Bronchial epithelial cell (primary cell): ENCODE data around the gene GSTA4. TPM values are rescaled to one million over a fixed set of nuclear protein-coding genes. Genes with fewer than 3 reads are reported as not detected.
"Not testable (repeated sequence)": the region's sequence is repeated elsewhere in the genome, so short reads cannot be mapped to it uniquely, and the experiment has no call there.

Experiments used
- DNase-seq: peaks from one replicate; pipeline ENCODE4 v3.0.0-alpha.2; 2010; ENCODE audit warnings: low read depth
- FAIRE-seq: peaks from 2 replicates; lab custom pipeline; 2011; peaks lifted over from hg19 to GRCh38; lab: Jason Lieb, UNC
- H3K27me3 ChIP-seq: 2 replicates; pipeline ENCODE4 v1.5.1; 2011; ENCODE audit warnings: low read length; ENCODE audit not compliant: control insufficient read depth, insufficient read depth
- H3K36me3 ChIP-seq: 2 replicates; pipeline ENCODE4 v1.5.1; 2011; ENCODE audit warnings: low read length; ENCODE audit not compliant: control insufficient read depth, insufficient read depth
- H3K4me3 ChIP-seq: 2 replicates; pipeline ENCODE4 v1.5.1; 2011; ENCODE audit warnings: mild to moderate bottlenecking, low read depth, low read length, control low read depth
- total RNA-seq: library from RNA; depleted of rRNA; stranded (reverse); fragments of >200 nt; gene quantifications from 2 replicates; pipeline ENCODE4 v1.2.1, GENCODE V29; 2014
- TF ChIP-seq, protein P1 (sequence below): IDR thresholded peaks from 2 replicates; pipeline ENCODE4 v1.5.1; 2011; ENCODE audit warnings: mild to moderate bottlenecking, moderate library complexity, low read length, control low read depth, inconsistent platforms; ENCODE audit not compliant: insufficient read depth, severe bottlenecking

GSTA4 gene
- total RNA-seq, 1 donor from 2014 or later = 10.8 TPM

DNA sequence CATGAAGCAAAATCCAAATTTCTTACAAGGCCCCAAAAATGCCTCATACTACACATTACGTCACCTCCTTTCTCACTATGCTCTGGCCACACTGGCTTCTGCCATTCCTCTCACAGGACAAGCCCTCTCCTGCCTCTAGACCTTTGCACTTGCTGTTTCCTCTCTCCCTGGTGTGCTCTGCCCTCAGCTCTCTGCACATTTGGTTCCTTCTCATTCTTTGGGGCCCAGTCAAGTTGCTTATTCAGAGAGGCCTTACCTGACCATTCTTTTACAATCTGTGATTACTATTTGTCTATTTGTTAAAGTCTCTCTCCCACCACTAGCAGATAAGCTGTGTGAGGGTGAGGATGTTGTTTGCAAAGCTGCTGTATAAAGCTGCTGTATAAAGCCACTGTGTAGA is 15.4 kb upstream of the GSTA4 start:
- DNase-seq (peak; percentile 14), FAIRE-seq (peak; percentile 66)
- TF ChIP-seq, protein P1, sequence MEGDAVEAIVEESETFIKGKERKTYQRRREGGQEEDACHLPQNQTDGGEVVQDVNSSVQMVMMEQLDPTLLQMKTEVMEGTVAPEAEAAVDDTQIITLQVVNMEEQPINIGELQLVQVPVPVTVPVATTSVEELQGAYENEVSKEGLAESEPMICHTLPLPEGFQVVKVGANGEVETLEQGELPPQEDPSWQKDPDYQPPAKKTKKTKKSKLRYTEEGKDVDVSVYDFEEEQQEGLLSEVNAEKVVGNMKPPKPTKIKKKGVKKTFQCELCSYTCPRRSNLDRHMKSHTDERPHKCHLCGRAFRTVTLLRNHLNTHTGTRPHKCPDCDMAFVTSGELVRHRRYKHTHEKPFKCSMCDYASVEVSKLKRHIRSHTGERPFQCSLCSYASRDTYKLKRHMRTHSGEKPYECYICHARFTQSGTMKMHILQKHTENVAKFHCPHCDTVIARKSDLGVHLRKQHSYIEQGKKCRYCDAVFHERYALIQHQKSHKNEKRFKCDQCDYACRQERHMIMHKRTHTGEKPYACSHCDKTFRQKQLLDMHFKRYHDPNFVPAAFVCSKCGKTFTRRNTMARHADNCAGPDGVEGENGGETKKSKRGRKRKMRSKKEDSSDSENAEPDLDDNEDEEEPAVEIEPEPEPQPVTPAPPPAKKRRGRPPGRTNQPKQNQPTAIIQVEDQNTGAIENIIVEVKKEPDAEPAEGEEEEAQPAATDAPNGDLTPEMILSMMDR = no peak
- Histone ChIP-seq H3K27me3 (no peaks in the 10 kb centered on the region), H3K36me3 (peaks cover 9% of the 10 kb centered on the region), H3K4me3 (no peak overlapping the region)

DNA sequence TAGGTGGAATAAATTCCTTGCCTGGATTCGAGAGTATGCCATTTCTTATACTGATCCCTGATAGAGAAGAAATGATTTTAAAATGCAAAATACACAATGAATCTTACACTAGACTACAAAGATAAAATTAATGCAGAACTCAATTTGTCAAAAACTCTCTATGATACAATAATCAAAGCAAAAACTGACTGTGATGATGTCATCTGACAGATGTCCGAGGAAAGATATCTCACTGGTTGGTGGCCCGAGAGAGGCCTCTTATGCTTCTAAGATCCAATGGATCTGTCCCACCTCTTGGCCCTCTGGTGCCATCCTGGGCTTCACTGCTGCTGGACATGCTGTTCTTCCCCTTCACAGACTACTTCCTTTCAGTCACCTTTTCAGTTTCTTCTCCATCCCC is 14.4 kb upstream of the GSTA4 start:
- Histone ChIP-seq H3K27me3 (no peaks in the 10 kb centered on the region), H3K4me3 (no peak overlapping the region), H3K36me3 (peaks cover 9% of the 10 kb centered on the region)
- FAIRE-seq (no peak), DNase-seq (no peak)
- TF ChIP-seq, protein P1 = no peak

DNA sequence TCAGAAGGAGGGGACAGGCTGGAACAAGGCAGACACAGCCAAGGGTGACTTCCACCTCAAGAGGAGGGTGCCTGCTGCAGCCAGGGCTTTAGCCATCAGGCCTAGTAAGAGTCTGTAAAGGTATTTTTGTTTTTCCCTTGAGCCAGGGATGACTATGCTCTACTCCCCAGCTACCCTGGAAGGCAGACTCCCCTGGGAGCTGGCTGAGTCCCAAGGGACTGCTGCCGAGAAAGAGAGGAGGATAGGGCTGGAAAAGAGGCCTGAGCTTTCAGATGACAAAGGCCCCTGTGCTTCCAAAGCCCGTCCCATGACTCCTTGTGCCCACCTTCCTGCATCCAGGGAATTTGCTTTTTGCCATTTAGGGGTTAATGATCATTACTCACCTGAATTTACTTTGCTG is 14.0 kb upstream of the GSTA4 start:
- FAIRE-seq (no peak), DNase-seq (no peak)
- H3K4me3 ChIP-seq = no peak overlapping the region
- H3K27me3 ChIP-seq = no peaks in the 10 kb centered on the region
- H3K36me3 ChIP-seq = peaks cover 9% of the 10 kb centered on the region
- TF ChIP-seq, protein P1 = no peak

DNA sequence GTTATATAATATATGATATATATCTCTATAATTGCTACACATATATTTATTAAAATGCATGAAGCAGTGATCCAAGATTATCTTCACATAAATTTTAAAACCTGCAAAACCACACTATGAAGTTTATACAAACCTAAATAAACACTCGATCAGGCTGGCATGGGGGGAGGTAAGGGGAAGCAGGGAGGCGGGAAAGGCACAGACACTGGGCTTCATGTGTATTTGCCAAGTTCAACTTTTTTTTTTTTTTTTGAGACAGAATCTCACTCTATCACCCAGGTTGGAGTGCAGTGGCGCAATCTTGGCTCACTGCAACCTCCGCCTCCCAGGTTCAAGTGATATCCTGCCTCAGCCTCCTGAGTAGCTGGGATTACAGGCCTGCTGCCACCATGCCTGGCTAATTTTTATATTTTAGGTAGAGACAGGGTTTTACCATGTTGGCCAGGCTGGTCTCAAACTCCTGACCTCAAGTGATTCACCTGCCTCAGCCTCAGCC is 13.2 kb upstream of the GSTA4 start:
- not testable (repeated sequence) for H3K36me3 ChIP-seq, H3K4me3 ChIP-seq, DNase-seq, FAIRE-seq, H3K27me3 ChIP-seq

DNA sequence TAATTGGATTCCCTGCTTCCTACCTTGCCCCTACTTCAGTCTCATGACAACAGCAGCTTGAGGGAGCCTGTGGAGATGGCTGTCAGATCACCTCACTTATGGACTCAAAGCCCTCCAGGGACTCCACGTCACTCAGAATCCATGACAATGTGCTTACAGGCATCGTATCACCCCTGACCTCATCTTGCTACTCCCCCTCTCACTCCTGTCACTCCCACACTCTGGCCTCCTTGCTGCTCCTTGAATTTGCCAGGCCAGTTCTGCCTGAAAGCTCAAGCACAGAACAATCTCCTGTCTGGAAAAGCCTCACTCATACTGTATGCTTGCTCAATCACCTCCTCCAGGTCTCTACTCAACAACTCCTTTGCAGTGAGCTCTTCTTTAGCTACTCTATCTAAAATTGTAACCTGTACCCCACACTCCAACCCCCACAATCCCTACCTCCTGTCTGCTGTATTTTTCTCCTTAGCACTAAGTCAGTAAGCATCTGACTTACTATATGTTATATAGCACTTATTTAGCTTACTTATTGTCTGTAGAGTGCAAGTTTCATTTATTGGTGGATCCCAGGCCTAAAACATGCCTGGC is 10.7 kb upstream of the GSTA4 start:
- no peak for FAIRE-seq
- no peaks in the 10 kb centered on the region for H3K27me3 ChIP-seq
- H3K4me3 ChIP-seq = no peak overlapping the region
- DNase-seq = no peak
- H3K36me3 ChIP-seq = peaks cover 3% of the 10 kb centered on the region
- TF ChIP-seq, protein P1 = no peak

DNA sequence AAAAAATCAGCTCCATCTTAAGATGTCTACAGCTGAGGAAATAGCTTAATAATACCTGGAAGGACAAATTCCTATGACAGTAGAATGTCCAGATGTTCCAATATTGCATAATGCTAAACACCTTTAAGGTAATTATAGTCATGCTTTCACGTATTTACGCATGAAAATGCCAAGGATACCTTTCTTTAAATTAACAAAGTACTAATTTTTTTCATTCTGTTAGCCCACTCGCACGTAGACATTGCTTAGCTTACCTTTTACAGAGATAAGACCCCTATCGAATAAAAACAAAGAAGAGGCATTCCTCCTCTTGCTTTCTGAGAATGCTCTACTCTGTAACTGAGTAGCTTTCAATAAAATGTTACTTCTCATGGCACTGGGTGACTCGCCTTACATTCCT is 4.4 kb upstream of the GSTA4 start:
- no peak for DNase-seq
- TF ChIP-seq, protein P1 = no peak
- H3K4me3 ChIP-seq = no peak overlapping the region
- no peaks in the 10 kb centered on the region for H3K27me3 ChIP-seq
- no peaks in the 10 kb centered on the region for H3K36me3 ChIP-seq
- FAIRE-seq = no peak
